NCI-H1694 treated with DMSO at 0.1 percent for 48 hours (cell line): ENCODE results near the gene LRRC4C.

Source experiments
- DNase-seq: peaks from one replicate; lab custom pipeline; 2025; lab: John Stamatoyannopoulos, UW

LRRC4C gene

GRCh38 chr11:41116970-41117369 is 342.5 kb downstream of the LRRC4C start:
- DNase-seq, result no peak

DNA sequence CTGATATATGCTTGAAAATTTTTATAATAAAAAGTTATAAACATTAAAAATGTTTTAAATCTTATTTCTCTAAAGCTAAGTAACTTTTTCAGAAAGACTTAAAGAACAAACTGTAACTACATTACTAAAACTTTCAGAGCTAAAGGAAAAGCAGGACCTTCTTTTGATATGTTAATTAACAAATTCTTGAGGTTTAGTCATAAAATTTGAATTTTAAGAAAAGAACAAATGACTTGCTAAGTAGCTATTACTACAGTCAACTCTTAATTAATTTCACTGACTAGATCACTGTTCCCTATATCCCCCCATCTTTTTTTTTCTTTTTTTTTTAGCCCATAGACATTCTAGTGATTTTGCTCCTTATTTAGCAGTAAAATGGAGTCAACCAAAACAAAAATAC is 344.4 kb downstream of the LRRC4C start:
- no peak for DNase-seq

GRCh38 chr11:41113160-41113559 is 346.3 kb downstream of the LRRC4C start:
- no peak for DNase-seq

- DNase-seq, result no peak
Observed at GRCh38 chr11:41110527-41110926, 348.9 kb downstream of the LRRC4C start.

- no peak for DNase-seq
Observed at GRCh38 chr11:41102471-41102870, 357.0 kb downstream of the LRRC4C start.

DNA sequence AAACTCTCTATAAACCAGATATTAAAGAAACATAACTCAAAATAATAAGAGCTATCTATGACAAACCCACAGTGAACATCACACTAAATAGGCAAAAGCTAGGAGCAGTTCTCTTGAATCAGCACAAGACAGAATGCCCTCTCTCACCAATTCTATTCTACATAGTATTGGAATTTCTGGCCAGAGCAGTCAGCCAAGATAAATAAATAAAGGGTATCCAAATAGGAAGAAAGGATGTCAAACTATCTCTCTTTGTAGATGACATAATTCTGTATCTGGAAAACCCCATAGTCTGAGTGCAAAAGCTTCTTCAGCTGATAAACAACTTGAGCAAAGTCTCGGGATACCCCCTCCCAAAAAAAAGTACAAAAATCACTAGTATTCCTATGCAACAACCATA is 359.8 kb downstream of the LRRC4C start:
- no peak for DNase-seq

- no peak for DNase-seq
Observed at GRCh38 chr11:41085123-41085522, 374.3 kb downstream of the LRRC4C start.

GRCh38 chr11:41081756-41082285 is 377.6 kb downstream of the LRRC4C start:
- no peak for DNase-seq

DNA sequence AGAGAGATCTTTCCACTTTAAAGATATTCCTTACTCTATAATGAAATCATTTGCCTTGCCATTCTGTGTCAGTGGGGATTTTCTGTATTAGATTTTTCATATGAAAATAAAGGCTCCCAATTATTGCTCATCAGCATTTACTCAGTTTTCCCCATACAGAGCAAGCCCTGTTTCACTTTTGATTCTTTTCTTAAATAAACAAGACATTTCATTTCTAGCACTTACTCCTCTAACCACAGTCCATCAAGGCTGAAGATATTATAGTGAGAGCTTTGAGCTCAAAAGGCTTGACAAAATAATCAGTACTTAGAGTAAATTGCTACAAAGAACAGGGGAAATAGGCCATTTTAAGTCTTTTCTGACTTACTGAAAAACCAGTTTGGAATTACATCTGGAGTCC is 385.1 kb downstream of the LRRC4C start:
- no peak for DNase-seq

DNA sequence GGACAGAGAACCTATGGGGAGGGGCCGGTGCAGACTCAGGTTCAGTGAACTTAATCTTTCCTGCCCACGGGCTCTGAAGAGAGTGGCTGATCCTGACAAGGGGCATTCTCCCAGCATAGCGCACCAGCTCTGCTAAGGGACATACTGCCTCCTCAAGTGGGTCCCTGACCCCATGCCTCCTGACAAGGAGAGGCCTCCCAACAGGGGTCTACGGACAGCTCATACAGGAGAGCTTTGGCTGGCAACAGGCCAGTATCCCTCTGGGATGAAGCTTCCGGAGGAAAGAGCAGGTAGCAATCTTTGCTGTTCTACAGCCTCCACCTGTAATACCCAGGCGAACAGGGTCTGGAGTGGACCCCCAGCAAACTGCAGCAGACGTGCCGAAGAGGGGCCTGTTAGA is 394.0 kb downstream of the LRRC4C start:
- DNase-seq, result no peak

GRCh38 chr11:41058138-41058537 is 401.3 kb downstream of the LRRC4C start:
- DNase-seq, result no peak

DNA sequence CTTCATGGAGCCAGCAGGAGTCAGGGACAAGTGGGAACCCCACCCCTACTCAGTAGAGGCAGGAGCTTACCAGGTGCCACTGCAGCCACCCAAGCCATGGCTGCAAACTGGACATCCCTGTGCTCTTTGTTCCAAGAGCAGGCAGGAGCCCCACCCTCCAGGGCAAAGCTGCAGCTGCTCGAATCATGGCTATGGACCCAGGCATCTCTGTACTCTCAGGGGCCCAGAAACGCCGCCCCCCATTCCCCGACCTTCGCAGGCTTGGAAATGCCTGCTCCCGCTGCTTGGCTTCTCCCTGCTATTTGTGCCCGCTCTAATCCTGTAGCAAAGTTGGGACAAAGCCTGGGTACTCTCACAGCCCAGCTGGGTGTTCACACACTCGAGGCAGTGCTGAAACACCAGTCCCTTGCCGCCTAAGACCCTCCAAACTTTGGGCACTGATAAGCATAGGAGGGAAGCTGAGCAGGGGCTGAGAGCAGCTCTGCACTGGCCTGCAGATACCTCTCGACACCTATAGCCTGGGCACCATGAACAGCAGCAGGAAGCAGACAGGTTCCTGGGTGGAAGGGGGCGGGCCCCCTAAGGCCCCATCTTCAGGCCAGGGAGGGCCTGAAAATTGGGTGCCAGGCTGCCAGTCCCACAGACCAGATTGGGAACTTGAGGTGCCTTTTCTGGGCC is 402.4 kb downstream of the LRRC4C start:
- no peak for DNase-seq

DNA sequence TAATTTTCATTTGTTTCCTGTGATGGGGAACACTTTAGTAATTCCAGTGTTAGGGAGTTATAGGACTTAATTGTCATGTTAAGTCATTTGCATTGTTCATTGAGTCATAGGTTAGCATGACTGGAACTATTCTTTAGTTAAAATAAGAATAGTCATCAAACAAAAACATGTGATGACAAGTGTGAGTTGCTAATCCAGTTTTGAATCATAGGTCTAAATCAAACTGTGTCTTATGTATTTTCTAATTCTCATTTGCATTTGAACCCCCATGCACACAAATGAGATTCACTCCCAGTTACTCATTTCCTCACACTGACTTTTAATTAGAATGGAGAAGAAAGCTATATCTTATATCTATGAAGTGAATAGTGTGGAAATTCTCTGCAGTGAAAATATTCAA is 405.6 kb downstream of the LRRC4C start:
- DNase-seq, result no peak

DNA sequence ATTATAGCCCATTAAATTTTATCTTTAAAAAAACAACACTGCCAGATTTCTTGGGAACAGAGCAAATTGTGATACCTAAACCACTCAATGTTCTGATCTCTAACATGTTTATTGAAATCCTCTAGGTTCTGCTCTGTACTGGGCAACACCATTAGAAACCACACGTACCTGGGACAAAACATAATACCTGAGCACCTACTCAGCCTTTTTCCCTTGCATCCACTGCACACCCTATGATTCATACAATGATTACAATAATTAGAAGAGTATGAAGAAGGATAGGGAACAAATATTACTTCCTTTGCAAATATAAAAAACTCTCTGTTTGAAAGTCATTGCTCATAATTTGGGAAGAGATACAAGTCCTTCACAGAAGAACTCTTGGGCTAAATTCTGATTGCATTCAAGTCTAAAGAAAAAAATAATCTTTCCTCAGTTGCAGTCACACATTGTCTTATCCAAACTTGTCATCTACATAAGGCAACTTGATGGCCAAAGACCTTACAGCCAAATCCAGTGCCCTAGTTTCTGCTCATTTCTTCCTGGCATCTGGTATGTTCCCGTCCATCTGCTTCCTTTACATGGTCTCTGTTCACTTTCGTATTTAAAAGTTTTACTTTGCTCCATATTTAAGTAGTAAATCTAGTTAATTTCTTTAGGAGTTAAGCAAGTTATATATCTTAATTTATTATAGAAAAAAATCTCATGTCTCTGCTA is 407.4 kb downstream of the LRRC4C start:
- DNase-seq, result no peak

DNA sequence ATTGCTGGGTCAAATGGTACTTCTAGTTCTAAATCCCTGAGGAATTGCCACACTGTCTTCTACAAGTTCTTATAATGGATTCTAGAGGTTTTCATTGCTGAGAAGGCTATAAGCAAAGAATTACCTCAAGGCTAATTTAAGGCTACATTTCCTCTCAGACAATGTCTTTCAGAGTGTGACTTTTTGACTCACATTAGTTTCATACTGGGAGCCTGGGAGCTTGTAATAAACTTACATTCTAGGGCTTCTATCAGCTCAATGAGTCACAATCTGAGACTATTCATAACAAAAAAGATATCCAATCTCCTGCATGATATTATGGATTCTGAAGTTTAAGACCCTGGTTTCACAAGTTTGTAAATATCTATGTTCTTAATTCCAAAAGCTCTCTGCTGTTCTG is 408.7 kb downstream of the LRRC4C start:
- DNase-seq, result no peak

DNA sequence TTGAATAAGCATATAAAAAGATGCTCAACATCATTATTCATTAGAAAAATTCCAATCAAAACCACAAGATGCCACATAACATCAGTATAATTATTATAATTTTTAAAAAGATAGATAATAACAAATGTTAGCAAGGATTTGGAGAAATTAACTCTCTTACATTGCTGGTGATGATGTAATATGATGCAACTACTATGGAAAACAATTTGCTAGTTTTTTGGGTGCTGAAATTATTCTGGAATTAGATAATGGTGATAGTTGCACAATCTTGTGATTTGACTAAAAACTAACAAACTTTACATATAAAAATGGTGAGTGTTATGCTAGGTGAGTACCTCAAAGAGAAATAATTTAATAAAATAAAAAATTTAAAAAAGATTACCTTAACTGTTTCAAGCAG is 412.2 kb downstream of the LRRC4C start:
- DNase-seq, result no peak

DNA sequence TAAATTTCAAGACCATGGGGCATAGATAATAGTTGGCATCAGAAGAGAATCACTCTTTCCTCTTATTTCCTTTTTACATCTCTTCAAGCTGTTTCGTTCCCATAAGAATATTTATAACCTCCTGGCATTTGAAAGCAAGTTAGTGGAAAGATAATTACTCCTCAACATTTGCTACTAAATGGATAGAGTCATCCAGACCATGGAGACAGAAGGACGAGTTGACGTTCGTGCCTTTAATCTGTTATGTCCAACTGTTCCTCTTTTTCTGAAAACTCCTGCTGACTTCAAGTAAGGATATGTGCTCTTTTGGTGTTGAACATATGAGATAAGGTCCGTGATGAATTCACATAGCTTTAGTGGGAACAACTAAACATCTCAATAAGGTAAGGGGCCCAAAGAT is 414.2 kb downstream of the LRRC4C start:
- DNase-seq, result no peak

DNA sequence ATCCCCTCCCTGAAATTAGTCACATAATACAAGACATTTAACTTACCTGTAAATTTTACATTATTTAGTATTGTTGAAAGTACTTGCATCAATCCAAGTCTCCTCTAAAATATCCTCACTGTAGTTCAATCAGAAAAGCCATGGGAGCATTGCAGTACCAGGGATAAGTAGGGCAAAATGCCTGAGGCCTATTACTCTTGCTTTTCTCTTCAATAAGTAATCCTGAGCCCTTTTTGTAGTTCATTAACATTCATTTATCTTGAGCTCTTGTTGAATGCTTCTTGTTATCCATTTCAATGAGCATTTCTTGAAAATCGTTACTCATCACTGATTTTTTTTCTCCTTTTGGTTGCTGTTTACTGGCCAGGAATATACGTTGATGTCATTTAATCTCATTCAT is 414.7 kb downstream of the LRRC4C start:
- DNase-seq, result no peak

GRCh38 chr11:41042688-41043087 is 416.8 kb downstream of the LRRC4C start:
- no peak for DNase-seq

DNA sequence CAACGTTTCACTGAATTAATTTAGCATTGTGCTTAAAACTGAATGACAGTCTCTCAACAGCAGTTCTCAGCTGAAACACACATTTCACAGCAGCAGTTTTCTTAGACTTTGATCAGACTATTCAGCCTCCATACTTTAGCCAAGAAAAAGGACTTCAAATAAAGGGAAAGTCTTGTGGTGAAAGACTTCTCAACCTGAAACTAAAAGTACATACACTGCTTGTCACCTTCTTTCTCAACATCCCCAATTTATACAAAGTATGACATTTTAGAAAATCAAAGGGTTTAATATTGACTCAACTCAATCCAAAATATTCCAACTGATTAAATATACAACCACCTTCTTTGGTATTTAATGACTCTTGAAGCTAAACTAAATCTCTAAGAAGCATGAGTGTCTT is 419.0 kb downstream of the LRRC4C start:
- DNase-seq, result no peak

DNA sequence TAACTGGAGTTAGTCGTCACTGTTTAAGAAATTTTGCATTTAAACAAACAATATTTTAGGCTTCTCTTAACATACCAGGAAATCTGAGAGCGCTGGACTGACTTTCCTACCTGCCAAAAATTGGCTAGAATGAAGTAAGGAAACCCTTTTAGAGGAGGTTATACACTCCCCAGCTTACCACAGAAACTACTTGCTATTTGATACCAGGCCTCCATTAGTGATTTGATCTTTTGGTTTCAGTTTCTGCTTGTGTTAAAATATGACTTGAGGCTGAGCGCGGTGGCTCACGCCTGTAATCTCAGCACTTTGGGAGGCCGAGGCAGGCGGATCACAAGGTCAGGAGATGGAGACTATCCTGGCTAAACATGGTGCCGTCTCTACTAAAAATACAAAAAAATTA is 419.9 kb downstream of the LRRC4C start:
- no peak for DNase-seq

- no peak for DNase-seq
Observed at GRCh38 chr11:41031551-41032060, 427.8 kb downstream of the LRRC4C start.

GRCh38 chr11:41020259-41020658 is 439.2 kb downstream of the LRRC4C start:
- DNase-seq, result no peak
